Retina (tissue), 1 donor: ENCODE data around the gene CXCL8.
A peak's percentile ranks its signal among the peaks of the same experiment; 100 is the strongest.
"Not testable (repeated sequence)": the region's sequence is repeated elsewhere in the genome, so short reads cannot be mapped to it uniquely, and the experiment has no call there.

Experiments
- DNase-seq: peaks from one replicate; pipeline ENCODE4 v3.0.0-alpha.2; 2016

The CXCL8 gene

GRCh38 chr4:73743795-73744194, 3.4 kb downstream of the CXCL8 start:
- DNase-seq, result no peak

DNA sequence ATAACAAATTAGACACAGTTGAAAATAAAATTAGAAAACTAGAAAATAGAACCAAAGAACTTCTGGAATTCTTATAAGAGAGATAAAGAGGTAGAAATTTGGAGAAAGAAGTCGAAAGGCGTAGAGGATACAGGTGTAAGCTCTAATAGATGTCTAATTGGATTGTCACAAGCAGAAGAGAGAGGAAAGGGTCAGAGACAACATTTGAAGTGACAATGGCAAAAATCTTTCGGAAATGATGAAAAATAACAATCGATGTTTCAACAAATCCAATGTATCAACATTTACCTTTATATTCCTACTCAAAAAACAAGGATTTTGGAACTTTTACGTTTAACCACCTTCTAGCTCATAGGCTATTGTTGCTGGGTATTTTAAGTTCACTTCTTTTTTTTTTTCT, 3.8 kb downstream of the CXCL8 start:
- DNase-seq, result no peak

DNA sequence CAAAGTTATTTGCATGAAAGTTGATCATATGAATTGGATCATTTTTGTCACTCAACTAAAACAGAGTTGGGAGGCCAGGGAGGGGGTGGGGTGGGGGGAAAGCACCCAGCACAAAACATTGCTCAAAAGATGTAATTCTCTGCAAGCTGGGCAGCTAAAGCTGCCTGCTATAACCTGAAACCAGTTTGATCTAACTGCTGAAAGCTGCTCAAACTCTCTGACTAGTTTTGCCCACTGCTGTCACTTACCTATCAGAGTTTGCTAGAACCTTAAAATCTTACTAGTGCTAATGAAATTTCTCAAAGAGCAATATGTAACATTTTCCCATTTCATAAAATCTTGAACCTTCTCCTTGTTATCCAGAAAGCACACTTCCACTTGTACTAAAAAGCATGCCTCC, 10.4 kb downstream of the CXCL8 start:
- DNase-seq, result no peak

DNA sequence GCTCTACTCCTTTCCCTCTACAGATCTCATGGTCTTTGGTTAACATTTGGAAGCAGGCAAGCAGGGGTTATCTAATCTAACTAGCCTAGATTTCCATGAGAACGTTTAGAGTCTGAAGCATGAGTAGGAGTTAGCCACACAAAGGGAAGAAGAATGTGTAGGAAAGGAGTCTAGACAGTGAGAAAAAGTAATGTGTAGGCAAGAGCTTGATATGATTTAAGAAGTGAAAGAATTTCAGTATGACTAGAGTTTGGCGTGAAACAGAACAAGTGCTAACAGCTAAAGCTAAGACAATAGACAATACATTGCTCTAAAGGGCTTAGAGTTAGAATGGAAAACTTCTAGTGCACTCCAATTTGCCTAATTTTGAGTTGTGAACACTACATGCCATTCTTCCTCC, 10.8 kb downstream of the CXCL8 start:
- no peak for DNase-seq

- no peak for DNase-seq
Measured at GRCh38 chr4:73751830-73752229, 11.5 kb downstream of the CXCL8 start.

DNA sequence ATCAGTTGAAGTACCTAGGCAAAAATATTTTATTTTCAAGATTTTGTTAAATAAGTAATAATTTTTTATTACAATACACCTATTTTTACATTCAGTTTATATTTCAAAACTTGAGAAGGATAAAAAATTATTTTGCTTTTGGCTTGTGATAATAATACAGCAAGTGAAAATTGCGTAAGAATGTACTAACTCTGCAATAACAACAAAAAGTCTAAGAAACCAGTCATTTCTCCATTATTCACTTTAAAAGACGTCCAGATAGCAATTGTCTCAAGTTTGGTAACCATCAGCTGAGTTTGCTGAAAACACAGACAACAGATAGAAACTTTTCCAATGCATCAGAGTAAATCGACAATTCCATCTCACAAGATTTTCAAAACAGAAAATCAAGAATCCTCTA, 12.1 kb downstream of the CXCL8 start:
- no peak for DNase-seq

- no peak for DNase-seq
Measured at GRCh38 chr4:73753215-73753614, 12.8 kb downstream of the CXCL8 start.

DNA sequence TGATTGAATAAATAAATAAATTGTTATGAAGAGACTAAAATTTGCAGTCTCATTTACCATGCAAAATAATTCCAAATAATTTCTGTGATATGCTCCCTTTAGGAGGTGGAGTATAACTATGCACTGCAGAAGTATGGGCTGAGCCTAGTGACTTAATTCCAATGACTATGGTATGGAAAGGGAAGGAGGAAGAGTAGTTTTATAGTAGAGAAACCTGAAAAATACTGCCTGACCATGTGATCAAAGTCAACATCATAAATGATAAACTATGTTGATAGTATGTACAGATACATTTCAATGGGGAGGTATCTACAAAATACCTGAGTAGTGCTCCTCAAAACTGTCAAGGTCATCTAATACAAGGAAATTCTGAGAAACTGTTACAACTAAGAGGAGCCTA, 14.6 kb downstream of the CXCL8 start:
- DNase-seq, result no peak

- no peak for DNase-seq
Measured at GRCh38 chr4:73759357-73759756, 19.0 kb downstream of the CXCL8 start.

GRCh38 chr4:73761856-73762255, 21.5 kb downstream of the CXCL8 start:
- DNase-seq, result no peak

DNA sequence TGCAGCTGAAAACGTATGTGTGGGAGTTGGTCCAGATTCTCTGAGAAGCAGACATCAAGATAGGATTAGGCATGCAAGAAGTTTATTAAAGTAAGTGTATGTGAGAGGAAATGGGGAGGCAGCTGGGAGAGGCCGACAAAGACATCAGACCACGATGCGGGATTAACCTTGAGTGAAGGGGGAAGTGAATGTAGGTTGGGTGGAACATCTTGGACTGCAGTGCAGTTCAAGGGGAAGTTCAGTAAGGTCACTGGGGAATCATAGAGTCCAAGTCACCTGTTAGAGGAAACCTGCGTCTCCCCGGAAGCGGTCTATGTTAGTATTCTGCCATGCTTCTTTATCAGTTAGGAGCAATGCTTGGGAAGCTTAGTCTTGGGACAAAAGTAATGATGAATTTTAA, 22.0 kb downstream of the CXCL8 start:
- DNase-seq, result no peak

GRCh38 chr4:73763877-73764276, 23.5 kb downstream of the CXCL8 start:
- DNase-seq, result no peak

DNA sequence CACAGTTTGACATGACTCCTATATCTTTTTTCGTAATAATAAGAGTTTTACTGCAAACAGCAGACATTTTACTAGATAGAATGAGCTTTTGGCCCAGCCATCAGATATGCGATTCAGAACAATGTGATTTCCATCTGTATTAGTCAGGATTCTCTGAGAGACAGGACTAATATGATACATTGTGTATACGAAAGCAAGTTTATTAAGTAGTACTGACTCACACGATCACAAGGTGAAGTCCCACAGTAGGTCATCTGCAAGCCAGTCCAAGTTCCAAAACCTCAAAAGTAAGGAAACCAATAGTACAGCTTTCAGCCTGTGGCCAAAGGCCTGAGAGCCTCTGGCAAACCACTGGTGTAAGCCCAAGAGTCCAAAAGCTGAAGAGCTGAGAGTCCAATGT, 24.1 kb downstream of the CXCL8 start:
- DNase-seq, result no peak

GRCh38 chr4:73765296-73765695, 24.9 kb downstream of the CXCL8 start:
- DNase-seq, result no peak

DNA sequence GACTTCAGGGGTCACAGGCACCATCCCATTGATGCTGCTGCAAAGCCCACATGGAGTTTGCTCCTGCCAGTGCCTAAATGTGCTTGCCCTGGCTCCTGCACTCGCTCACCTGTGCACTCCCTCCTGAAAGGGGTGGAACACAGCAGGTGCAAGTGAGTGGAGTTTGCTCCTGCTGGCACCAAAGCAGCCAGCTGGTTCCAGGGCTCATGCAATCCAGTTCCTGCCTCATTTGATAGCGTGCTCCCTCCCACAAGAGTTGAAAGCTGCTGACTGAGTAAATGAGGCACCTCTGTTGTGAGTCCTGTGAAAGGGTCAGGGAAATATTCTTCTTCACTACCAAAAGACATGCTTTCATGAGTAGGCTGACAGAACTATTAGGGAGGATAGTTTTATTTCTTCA, 30.5 kb downstream of the CXCL8 start:
- no peak for DNase-seq

GRCh38 chr4:73772363-73772762, 32.0 kb downstream of the CXCL8 start:
- no peak for DNase-seq

GRCh38 chr4:73774406-73774805, 34.0 kb downstream of the CXCL8 start:
- not testable (repeated sequence) for DNase-seq

- DNase-seq, result no peak
Measured at GRCh38 chr4:73776321-73776729, 36.0 kb downstream of the CXCL8 start.

DNA sequence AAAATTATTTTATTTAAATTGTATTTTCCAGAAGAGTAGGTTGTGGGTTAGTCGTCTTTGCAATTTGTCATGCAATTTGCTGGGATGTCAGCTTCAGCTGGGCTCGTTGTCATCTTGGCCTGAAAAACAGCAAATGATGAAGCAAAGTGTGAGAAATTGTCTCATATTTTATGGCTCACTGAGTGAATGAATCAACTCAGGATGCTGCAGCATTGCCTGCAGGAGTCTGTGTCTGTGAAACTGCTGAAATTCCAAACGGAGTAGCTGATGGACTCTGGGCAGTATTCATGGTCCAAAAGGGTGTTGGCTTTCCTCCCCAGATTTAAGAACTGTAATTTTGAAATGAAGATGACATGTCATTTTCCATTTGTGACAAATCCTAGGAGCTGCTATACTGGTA, 37.2 kb downstream of the CXCL8 start:
- DNase-seq, result peak; percentile 15

GRCh38 chr4:73780243-73780642, 39.9 kb downstream of the CXCL8 start:
- no peak for DNase-seq

- no peak for DNase-seq
Measured at GRCh38 chr4:73780834-73781233, 40.5 kb downstream of the CXCL8 start.

GRCh38 chr4:73788411-73788810, 48.0 kb downstream of the CXCL8 start:
- DNase-seq, result no peak
